CD8-positive, alpha-beta memory T cell (primary cell): ENCODE results near the gene SLC35B2. TPM values are rescaled to one million over a fixed set of nuclear protein-coding genes. Genes with fewer than 3 reads are reported as not detected.
A peak's percentile ranks its signal among the peaks of the same experiment; 100 is the strongest.

ENCODE experiments used
- CTCF ChIA-PET: fragments of 350-600 bp; sonication (Branson Sonifier 250); formaldehyde crosslinking; loops from one replicate; lab custom pipeline; 2021; ENCODE audit warnings: antibody characterized with exemption; lab: Charles Lee
- POLR2A ChIA-PET: fragments of 350-600 bp; sonication (Branson Sonifier 250); formaldehyde crosslinking; loops from one replicate; lab custom pipeline; 2021; ENCODE audit warnings: antibody characterized with exemption; lab: Charles Lee
- DNase-seq, 5 donors: peaks; one replicate each; pipeline versions ENCODE4 v3.0.0 to v3.0.0-alpha.2; 2020 to 2022; ENCODE audit warnings: mixed read lengths in 1 of 5
- H3K27ac ChIP-seq: one replicate; pipeline ENCODE4 v1.7.0; 2013; ENCODE audit warnings: low read depth, mild to moderate bottlenecking, low read length, moderate library complexity
- H3K27me3 ChIP-seq: 2 replicates; pipeline ENCODE4 v1.7.0; 2013; ENCODE audit warnings: low read length, mild to moderate bottlenecking; ENCODE audit not compliant: insufficient read depth, poor library complexity, severe bottlenecking
- H3K36me3 ChIP-seq: 2 replicates; pipeline ENCODE4 v1.7.0; 2013; ENCODE audit warnings: mild to moderate bottlenecking, low read length, moderate library complexity; ENCODE audit not compliant: insufficient read depth
- H3K4me1 ChIP-seq: 2 replicates; pipeline ENCODE4 v1.7.0; 2013; ENCODE audit warnings: mild to moderate bottlenecking, low read length, moderate library complexity; ENCODE audit not compliant: insufficient read depth
- H3K4me3 ChIP-seq: 2 replicates; pipeline ENCODE4 v1.7.0; 2013; ENCODE audit warnings: mild to moderate bottlenecking, low read length
- H3K9me3 ChIP-seq: 2 replicates; pipeline ENCODE4 v1.7.0; 2013; ENCODE audit warnings: mild to moderate bottlenecking, low read length
- H3K27ac Mint-ChIP-seq, 8 donors: one replicate each; pipeline ENCODE4 v1.8.0; 2020 to 2021; ENCODE audit warnings: mixed read lengths in 8 of 8, mild to moderate bottlenecking in 6 of 8, inconsistent platforms in 3 of 8, moderate library complexity in 3 of 8
- H3K27me3 Mint-ChIP-seq, 2 donors: one replicate each; pipeline ENCODE4 v1.8.0; 2020 to 2021; ENCODE audit warnings: mixed read lengths in 2 of 2, mild to moderate bottlenecking in 1 of 2, moderate library complexity in 1 of 2
- H3K36me3 Mint-ChIP-seq, 3 donors: one replicate each; pipeline ENCODE4 v1.8.0; 2020 to 2021; ENCODE audit warnings: mixed read lengths in 3 of 3, inconsistent platforms in 1 of 3, mild to moderate bottlenecking in 1 of 3
- H3K4me1 Mint-ChIP-seq, 3 donors: one replicate each; pipeline ENCODE4 v1.8.0; 2020 to 2021; ENCODE audit warnings: mixed read lengths in 3 of 3, inconsistent platforms in 1 of 3, mild to moderate bottlenecking in 1 of 3
- H3K4me3 Mint-ChIP-seq, 7 donors: one replicate each; pipeline ENCODE4 v1.8.0; 2020 to 2021; ENCODE audit warnings: mixed read lengths in 7 of 7, mild to moderate bottlenecking in 6 of 7, moderate library complexity in 4 of 7, inconsistent platforms in 2 of 7
- H3K9me3 Mint-ChIP-seq, 5 donors: one replicate each; pipeline ENCODE4 v1.8.0; 2020 to 2022; ENCODE audit warnings: mixed read lengths in 5 of 5, mild to moderate bottlenecking in 3 of 5, moderate library complexity in 2 of 5, inconsistent platforms in 1 of 5
- polyA plus RNA-seq: library from polyadenylated mRNA; unstranded; fragments of 300-500 nt; fragmentation: Illumina TruSeq; gene quantifications from one replicate; pipeline ENCODE4 v1.2.3, GENCODE V29; 2021
- total RNA-seq, 2 experiments: library from RNA; stranded (reverse); gene quantifications; one replicate each; pipeline ENCODE4 v1.2.3, GENCODE V29; 2021

The SLC35B2 gene
- total and polyA plus RNA-seq, 3 experiments from 2014 or later, result 34.8 to 49.0 (median 35.7) TPM

- H3K27me3 ChIP-seq, result no peaks in the 10 kb centered on the region
- H3K27ac Mint-ChIP-seq, result no peak overlapping the region
- DNase-seq, result no peak
- ChIA-PET CTCF (interaction anchor here (0.6 to 1.4 kb wide), 2 partner anchors 12 to 57 kb away, joined by 3 to 4 read pairs; no protein-coding TSS in a partner anchor), POLR2A (interaction anchor here (0.9 kb wide), 1 partner anchor 17 kb away, joined by 3 read pairs; the partner anchor contains the start of gene HSP90AB1)
- H3K9me3 Mint-ChIP-seq, result no peaks in the 10 kb centered on the region
- H3K4me3 ChIP-seq, result no peak overlapping the region
- no peaks in the 10 kb centered on the region for H3K27me3 Mint-ChIP-seq
- H3K4me3 Mint-ChIP-seq, result no peak overlapping the region
- H3K9me3 ChIP-seq, result no peaks in the 10 kb centered on the region
- no peaks in the 10 kb centered on the region for H3K36me3 ChIP-seq
- no peak overlapping the region for H3K27ac ChIP-seq
- H3K36me3 Mint-ChIP-seq, result no peaks in the 10 kb centered on the region
- H3K4me1 Mint-ChIP-seq, result no peaks in the 10 kb centered on the region
- no peaks in the 10 kb centered on the region for H3K4me1 ChIP-seq
These were observed 27.2 kb downstream of the SLC35B2 start for GRCh38 chr6:44230034-44230675.

- Histone ChIP-seq H3K36me3 (no peaks in the 10 kb centered on the region), H3K27me3 (no peaks in the 10 kb centered on the region), H3K4me1 (no peaks in the 10 kb centered on the region), H3K9me3 (no peaks in the 10 kb centered on the region), H3K27ac (no peak overlapping the region), H3K4me3 (no peak overlapping the region)
- Mint-ChIP-seq H3K27me3 (no peaks in the 10 kb centered on the region), H3K4me3 (no peak overlapping the region), H3K4me1 (peaks cover under 1 to 2% (median 1%) of the 10 kb centered on the region in 3 donors), H3K36me3 (no peaks in the 10 kb centered on the region), H3K27ac (no peak overlapping the region), H3K9me3 (no peaks in the 10 kb centered on the region)
- DNase-seq, result peak in 1 of 5 donors; percentile 8
- POLR2A ChIA-PET, result no interaction called here
- CTCF ChIA-PET, result interaction anchor here (0.6 kb wide), 1 partner anchor 56 kb away, joined by 3 read pairs; no protein-coding TSS in a partner anchor
These were observed 27.8 kb downstream of the SLC35B2 start for GRCh38 chr6:44229376-44230033.

GRCh38 chr6:44228836-44229235 lies 28.5 kb downstream of the SLC35B2 start:
- Histone ChIP-seq H3K4me3 (no peak overlapping the region), H3K9me3 (no peaks in the 10 kb centered on the region), H3K4me1 (no peaks in the 10 kb centered on the region), H3K36me3 (no peaks in the 10 kb centered on the region), H3K27ac (no peak overlapping the region), H3K27me3 (no peaks in the 10 kb centered on the region)
- Mint-ChIP-seq H3K4me3 (no peak overlapping the region), H3K36me3 (no peaks in the 10 kb centered on the region), H3K4me1 (peaks cover 7 to 8% (median 8%) of the 10 kb centered on the region in 3 donors), H3K27me3 (no peaks in the 10 kb centered on the region), H3K9me3 (no peaks in the 10 kb centered on the region), H3K27ac (peak overlapping the region in 1 of 8 donors; percentile 54)
- DNase-seq, result peak in 1 of 5 donors; percentile 14
- ChIA-PET POLR2A (no interaction called here), CTCF (interaction anchor here (8.0 kb wide), 1 partner anchor 7 kb away, joined by 69 read pairs; no protein-coding TSS in a partner anchor)

- H3K27me3 Mint-ChIP-seq, result no peaks in the 10 kb centered on the region
- no peaks in the 10 kb centered on the region for H3K4me1 ChIP-seq
- H3K36me3 Mint-ChIP-seq, result no peaks in the 10 kb centered on the region
- DNase-seq, result no peak
- no peak overlapping the region for H3K27ac ChIP-seq
- H3K4me3 ChIP-seq, result no peak overlapping the region
- H3K4me1 Mint-ChIP-seq, result peaks cover 8 to 9% (median 8%) of the 10 kb centered on the region in 3 donors
- no peak overlapping the region for H3K27ac Mint-ChIP-seq
- no peaks in the 10 kb centered on the region for H3K9me3 ChIP-seq
- no peaks in the 10 kb centered on the region for H3K27me3 ChIP-seq
- H3K36me3 ChIP-seq, result no peaks in the 10 kb centered on the region
- no peaks in the 10 kb centered on the region for H3K9me3 Mint-ChIP-seq
- ChIA-PET POLR2A (no interaction called here), CTCF (interaction anchor here (1.2 to 8.0 kb wide), 2 partner anchors 7 to 28 kb away, joined by 5 to 69 read pairs; no protein-coding TSS in a partner anchor)
- no peak overlapping the region for H3K4me3 Mint-ChIP-seq
These were observed 28.9 kb downstream of the SLC35B2 start for GRCh38 chr6:44228433-44228832.

- no peaks in the 10 kb centered on the region for H3K27me3 Mint-ChIP-seq
- no peak overlapping the region for H3K4me3 Mint-ChIP-seq
- no peak for DNase-seq
- Histone ChIP-seq H3K9me3 (no peaks in the 10 kb centered on the region), H3K4me1 (peaks cover 1% of the 10 kb centered on the region), H3K27ac (no peak overlapping the region), H3K27me3 (no peaks in the 10 kb centered on the region), H3K36me3 (no peaks in the 10 kb centered on the region), H3K4me3 (no peak overlapping the region)
- H3K27ac Mint-ChIP-seq, result no peak overlapping the region
- H3K36me3 Mint-ChIP-seq, result no peaks in the 10 kb centered on the region
- peaks cover 8 to 11% (median 10%) of the 10 kb centered on the region in 3 donors for H3K4me1 Mint-ChIP-seq
- POLR2A ChIA-PET, result interaction anchor here (1.4 kb wide), 1 partner anchor 9 kb away, joined by 3 read pairs; no protein-coding TSS in a partner anchor
- no peaks in the 10 kb centered on the region for H3K9me3 Mint-ChIP-seq
- CTCF ChIA-PET, result interaction anchor here (0.6 to 8.0 kb wide), 3 partner anchors 8 to 36 kb away, joined by 3 to 69 read pairs (median 5); no protein-coding TSS in a partner anchor
These were observed 29.3 kb downstream of the SLC35B2 start for GRCh38 chr6:44228031-44228430.

GRCh38 chr6:44227148-44227793 lies 30.1 kb downstream of the SLC35B2 start:
- Histone ChIP-seq H3K4me3 (no peak overlapping the region), H3K9me3 (no peaks in the 10 kb centered on the region), H3K4me1 (peaks cover 6% of the 10 kb centered on the region), H3K36me3 (no peaks in the 10 kb centered on the region), H3K27ac (peak overlapping the region; percentile 61), H3K27me3 (no peaks in the 10 kb centered on the region)
- POLR2A ChIA-PET, result interaction anchor here (1.4 kb wide), 1 partner anchor 10 kb away, joined by 3 read pairs; no protein-coding TSS in a partner anchor
- H3K27me3 Mint-ChIP-seq, result no peaks in the 10 kb centered on the region
- no peaks in the 10 kb centered on the region for H3K36me3 Mint-ChIP-seq
- CTCF ChIA-PET, result interaction anchor here (0.6 to 8.0 kb wide), 3 partner anchors 8 to 37 kb away, joined by 3 to 69 read pairs (median 5); no protein-coding TSS in a partner anchor
- no peaks in the 10 kb centered on the region for H3K9me3 Mint-ChIP-seq
- peaks cover 13 to 16% (median 16%) of the 10 kb centered on the region in 3 donors for H3K4me1 Mint-ChIP-seq
- no peak for DNase-seq
- no peak overlapping the region for H3K4me3 Mint-ChIP-seq
- H3K27ac Mint-ChIP-seq, result no peak overlapping the region

GRCh38 chr6:44226368-44227147 lies 30.8 kb downstream of the SLC35B2 start:
- H3K27ac Mint-ChIP-seq, result no peak overlapping the region
- DNase-seq, result no peak
- ChIA-PET POLR2A (interaction anchor here (1.4 kb wide), 1 partner anchor 11 kb away, joined by 3 read pairs; no protein-coding TSS in a partner anchor), CTCF (interaction anchor here (2.4 to 8.0 kb wide), 3 partner anchors 9 to 30 kb away, joined by 7 to 69 read pairs (median 22); partner anchors contain the start of gene SLC35B2)
- peak overlapping the region in 1 of 7 donors; percentile 27 for H3K4me3 Mint-ChIP-seq
- H3K27me3 Mint-ChIP-seq, result no peaks in the 10 kb centered on the region
- H3K36me3 ChIP-seq, result no peaks in the 10 kb centered on the region
- no peaks in the 10 kb centered on the region for H3K9me3 Mint-ChIP-seq
- H3K36me3 Mint-ChIP-seq, result no peaks in the 10 kb centered on the region
- H3K27ac ChIP-seq, result peak overlapping the region; percentile 61
- H3K4me3 ChIP-seq, result no peak overlapping the region
- peaks cover 10% of the 10 kb centered on the region for H3K4me1 ChIP-seq
- H3K4me1 Mint-ChIP-seq, result peaks cover 15 to 21% (median 16%) of the 10 kb centered on the region in 3 donors
- H3K27me3 ChIP-seq, result no peaks in the 10 kb centered on the region
- H3K9me3 ChIP-seq, result no peaks in the 10 kb centered on the region
